GM19193 (cell line): ENCODE results near the gene SPRED2.

Experiments used
- POLR2A ChIP-seq: IDR thresholded peaks from 4 replicates; pipeline ENCODE4 v1.6.1; 2011; ENCODE audit not compliant: insufficient read depth, insufficient read length; ENCODE audit errors: extremely low read depth

Gene SPRED2

DNA sequence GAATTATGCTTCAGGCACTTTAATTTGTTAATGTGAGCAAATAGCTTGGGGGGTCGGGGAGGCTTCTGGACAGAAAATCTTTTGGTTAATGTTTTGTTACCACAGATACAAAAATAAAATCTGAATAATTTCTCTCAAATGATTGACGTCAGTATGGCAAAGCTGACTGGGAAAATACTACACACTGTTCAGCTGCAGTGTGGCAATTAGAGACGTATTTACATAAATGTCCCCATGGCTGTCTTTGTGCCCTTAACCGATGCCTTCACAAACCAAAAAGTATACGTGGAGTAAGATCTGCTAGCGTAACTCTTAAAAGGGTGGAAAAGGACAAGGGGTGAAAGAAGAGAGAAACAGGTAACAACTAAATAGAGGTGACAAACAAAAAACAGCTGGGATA is 121.3 kb downstream of the SPRED2 start:
- no peak for TF ChIP-seq POLR2A

DNA sequence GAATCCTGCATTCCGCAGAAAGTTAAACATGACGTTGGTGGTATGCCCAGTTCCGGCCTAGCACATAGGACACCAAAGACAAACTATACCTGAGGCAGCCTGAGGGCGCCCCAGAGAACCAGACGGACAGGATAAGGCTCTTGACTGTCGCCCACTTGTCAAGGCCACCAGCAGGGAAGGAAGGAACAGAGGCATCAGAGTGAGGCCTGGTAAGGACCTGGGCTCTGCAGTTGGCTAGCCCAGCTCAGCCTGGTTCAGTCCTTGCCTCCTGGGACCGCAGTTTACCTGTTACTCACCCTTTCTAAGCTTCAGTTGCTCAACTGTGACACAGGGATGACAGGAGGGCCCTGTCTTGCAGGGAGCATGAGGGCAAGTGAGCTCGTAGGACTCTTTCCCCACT is 122.7 kb downstream of the SPRED2 start:
- no peak for TF ChIP-seq POLR2A

DNA sequence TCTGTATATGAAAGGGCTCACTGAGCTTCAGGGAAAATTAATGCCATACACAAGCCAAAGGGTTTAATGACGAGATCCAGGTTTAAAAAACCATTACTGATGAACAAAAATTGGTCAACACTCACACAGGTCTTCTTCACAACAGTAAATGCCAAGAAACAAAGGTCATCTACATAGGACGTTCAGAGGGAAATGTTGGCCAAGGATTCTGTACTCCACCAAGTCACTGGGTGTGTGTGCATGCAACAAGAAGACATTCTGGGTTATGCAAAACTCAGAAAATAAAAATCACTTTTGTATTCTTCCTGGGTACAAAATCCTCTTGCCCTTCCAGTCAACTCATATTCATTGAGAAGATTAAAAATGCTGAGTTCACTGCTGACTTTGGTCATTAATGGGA is 126.5 kb downstream of the SPRED2 start:
- no peak for TF ChIP-seq POLR2A

DNA sequence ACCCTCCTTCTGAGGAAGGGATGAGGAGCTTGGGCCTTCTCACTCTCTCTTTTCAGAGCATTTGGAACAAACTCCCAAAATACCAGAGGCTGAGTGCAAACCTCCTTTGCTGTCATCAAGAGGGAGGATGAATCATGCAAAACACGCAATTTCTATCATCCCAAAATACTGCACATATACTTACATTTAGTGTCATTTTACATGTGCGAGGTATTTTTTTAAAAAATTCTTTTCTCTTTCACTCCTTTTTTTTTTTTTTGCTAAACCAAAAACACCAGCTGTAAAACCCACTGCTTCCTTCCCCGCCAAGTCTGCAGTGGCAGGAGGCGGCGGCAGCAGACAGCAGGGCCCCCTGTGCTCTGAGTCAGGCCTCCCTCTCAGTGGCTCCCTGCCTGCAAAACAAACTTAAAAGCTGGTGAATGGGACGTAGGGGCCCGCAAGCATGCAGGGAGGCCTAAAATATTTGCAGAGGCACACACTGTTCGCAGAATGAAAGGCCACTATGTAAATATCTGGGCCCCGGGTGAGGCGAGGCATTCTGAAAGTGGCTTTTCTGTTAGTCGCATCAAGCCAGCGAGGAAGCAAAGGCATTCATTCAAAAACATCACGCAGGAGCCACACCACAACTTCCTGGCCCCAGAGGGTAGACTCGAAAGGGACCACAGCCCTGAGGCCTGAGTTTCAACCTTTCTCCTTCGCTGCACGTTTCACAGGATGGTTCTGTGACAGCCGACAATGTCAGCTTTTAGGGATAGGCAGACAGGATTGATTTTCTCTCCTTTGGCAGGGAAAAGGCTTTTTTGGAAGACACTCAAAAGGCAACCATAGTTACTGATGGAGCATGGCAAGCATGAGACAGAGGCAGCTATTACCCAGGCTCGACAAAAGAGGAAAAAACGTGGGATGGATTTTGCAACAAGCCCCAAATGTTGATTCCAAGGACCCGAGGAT is 131.4 kb downstream of the SPRED2 start:
- TF ChIP-seq POLR2A, result no peak

DNA sequence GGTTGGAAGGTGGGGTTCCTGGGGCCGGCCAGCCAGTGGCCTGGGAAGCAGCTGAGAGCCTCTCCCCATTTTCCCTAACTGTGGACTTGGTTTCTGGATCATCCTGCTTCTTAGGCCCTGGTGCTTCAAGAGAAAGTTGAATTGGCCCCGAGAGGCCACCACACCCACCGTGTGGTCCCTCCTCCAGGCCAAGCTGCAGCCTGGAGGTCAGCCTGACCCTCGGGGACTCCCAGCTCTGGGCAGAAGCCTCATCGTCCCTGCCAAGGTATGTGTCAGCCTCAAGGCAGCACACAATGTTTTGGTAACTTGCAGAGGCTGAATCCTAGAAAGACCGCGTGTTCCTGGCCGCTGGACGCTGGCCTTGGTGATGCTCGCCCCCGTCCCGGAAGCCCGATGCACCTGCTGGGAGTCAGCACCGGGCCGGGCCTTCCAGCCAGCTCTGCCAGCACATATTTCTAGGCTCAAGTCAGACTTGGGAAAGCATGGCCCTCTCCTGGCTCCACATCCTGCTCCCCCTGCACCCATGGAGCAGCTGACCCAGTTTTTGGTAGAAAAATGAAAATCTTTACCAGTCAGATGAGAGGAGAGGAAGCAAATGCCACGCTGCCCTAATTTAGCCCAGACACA is 132.2 kb downstream of the SPRED2 start:
- no peak for TF ChIP-seq POLR2A

DNA sequence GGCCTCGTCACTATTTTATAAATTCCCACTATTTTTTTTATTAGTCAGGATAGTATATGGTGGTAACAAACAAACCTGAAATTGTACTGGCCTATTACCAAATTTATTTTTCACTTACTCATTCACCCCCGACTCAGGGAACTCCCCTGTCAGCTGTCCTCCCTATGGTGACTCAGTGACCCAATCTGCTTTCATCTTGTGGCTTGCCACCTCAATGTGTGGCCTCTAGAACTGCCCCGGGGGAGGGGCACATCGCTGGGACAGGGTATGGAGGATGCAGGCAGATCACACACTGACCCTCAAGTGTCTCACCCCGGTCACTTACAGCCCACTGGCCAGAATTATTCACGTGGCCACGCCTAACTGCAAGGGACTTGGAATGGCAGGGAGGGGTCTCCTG is 133.2 kb downstream of the SPRED2 start:
- no peak for TF ChIP-seq POLR2A

DNA sequence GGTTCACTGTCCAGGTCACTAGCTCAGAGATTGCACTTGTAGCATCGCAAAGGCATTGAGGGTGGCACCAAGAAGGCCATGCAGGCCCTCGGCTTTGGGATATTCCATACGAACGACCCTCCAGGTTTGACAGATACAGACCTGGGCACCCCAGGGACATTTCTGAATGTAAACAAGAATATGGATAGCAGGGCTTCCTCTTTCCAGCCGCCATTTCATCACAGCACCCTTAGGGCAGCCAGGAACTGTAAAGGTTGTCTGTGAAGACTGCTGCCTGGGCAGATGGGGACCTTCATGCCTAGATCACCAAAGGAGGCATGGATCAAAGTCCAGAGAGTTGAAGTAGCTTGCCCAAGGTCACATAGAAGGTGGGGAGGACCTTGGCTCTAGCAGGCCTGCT is 134.3 kb downstream of the SPRED2 start:
- no peak for TF ChIP-seq POLR2A

DNA sequence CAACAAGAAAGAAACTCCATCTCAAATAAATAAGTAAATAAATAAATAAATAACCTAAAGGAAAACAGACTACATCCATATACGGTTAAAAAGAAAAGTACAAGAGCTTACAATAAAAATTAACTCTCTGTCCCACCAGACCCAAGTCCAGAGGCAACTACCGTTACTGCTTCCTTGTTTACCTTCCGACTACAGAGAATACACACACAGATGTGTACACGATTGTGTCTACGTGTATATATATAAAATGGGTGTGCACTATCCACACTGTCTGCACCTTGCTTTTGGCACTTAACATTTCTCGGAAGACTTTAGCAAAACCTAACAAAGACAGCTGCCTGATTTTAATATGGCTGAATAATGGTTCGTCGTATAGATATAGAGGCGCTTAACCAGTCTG is 134.9 kb downstream of the SPRED2 start:
- no peak for TF ChIP-seq POLR2A

DNA sequence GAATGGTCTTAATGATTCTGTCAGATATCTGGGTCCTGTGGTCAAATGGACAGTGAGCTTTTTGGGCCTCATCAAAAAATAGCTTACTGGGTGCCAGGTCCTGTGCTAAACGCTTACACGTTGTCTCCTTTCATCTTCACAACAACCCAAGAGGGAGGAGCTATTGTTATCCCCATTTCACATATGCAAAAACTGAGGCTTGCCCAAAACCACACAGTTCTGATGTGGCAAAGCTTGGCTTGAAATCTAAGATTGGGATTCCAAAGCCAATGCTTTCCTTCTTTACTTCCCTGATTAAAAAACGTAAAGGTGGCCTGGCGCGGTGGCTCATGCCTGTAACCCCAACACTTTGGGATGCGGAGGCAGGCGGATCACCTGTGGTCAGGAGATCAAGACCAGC is 135.4 kb downstream of the SPRED2 start:
- no peak for TF ChIP-seq POLR2A

DNA sequence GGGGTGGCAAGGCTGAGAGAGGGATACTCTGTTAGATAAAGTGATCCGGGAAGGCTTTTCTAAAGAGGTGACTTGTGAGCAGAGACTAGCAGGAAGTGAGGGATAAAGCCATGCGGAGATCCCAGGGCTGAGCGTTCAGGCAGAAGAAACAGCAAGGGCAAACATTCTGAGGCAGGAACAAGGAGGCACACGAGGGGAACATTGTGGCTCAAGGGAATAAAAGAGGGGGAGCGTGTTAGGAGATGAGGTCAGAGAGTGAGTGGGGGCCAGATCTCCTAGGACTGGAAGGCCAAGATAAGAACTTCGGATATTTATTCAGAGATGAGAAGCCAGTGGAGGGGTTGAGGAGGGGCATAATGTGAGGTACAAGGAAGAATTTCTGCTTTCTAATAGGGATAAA is 137.7 kb downstream of the SPRED2 start:
- no peak for TF ChIP-seq POLR2A

DNA sequence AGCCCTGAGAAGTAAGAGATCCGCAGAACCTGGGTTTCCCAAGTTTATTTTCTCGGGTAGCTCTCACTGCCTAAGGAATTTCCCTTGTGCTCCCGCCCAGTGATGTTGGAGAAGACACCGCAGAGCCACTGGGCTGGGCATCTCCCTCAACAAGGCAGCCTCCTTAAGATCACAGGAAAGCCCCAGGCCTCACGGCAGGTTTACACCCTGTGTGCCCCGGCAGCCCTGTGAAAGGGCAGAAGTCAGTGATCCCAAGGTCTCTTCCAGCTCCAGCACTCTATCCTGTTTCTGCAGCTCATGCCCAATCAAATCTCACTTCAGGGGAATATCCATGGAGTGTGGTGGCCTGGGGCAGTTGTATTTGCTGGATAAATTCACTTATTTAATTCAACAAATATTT is 138.3 kb downstream of the SPRED2 start:
- no peak for TF ChIP-seq POLR2A

DNA sequence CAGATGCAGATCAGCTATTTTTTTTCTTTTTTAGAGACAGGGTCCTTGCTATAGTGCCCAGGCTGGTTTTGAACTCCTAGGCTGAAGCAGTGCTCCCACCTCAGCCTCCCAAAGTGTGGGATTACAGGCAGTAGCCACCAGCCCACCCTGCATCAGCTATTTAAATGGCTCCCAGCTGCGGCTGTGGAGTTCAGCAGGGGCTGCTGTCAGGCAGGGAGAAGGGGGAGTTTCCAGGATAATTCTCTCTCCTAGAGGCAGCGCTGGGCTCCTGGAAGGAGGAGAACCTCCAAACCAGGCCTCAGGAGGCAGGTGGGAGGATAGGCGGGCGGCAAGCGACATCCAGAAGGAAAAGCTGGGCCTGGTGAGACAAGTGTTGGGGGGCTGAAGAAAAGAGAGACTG is 139.0 kb downstream of the SPRED2 start:
- TF ChIP-seq POLR2A, result no peak

DNA sequence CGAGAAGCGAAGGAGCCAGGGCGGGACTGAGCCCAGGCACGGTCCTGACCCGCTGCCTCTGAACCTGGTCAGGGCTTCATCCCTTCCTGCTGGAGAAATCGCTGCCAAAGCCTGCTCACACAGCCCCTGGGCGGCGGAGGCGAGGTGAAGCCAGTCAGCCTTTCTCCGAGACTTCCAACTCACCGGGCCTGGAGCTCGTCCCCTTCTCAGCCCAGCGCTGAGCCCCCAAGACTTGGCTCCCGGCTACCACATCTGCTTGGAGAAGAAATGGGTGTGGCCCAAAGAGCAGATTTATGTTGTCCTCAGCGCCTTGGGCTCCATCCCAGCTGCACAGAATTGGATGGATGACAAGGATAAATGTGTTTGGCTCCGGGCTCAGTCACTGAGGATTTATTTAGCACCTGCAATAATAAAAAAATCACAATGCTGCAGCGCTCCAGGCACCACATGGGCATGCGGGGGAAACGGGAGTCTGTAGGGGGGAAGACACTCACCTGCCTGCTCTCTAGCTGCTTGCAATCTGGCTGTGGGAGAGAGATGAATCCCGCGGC is 139.9 kb downstream of the SPRED2 start:
- no peak for TF ChIP-seq POLR2A

DNA sequence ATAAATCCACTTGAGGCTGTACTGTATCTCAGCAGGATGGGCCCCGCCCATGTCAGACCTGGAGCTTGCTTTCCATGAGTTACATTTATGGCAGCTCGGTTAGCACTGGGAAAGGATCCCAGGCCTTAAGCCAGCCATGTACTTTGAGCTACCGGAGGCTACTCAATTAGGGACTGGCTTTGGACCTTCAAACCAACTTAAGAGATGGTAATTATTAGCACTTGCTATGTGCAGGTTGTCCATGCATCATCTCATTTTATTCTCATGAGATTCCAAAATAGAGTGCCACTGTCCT is 140.3 kb downstream of the SPRED2 start:
- TF ChIP-seq POLR2A, result no peak

DNA sequence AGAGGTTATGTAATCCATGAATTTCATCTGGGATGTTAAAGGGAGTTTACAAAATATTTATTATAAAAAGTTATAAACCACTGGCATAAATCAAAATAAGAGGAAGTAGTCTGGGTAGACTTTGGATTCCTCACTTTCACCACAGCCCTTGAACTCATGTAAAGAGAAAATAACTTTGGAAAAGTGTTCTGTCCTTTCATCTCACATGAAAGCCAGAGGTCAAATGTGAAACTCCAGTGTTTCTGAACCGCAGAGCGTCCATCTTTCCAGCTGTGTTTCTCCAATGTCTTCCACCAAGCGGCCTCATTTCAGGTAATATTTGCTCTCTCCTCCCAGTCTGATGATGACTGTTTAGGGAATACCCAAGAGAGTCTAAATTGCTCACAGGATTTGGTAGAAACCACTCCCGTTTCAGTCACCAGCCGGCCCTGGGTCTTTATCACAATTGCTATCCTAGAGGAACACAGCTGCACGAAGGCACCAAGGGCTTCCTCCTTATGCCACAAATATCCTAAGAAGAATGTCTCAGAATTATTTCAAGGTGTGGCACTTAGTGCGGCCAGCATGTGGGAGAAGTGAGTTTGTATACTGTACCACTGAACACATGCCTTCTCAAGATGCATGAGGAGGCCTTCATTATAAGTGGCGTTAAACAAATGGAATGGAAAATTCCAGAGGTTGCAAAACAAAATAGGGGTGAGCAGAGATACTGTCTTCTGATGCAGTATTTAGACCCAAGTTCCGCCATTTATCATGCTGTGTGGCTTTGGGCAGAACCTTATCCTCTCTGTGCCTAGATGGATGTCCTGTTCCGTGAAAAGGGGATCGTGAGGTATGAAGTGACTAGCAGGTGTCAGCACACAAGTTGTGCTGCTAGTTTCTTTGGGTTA is 140.9 kb downstream of the SPRED2 start:
- TF ChIP-seq POLR2A, result no peak
